ENCODE measurements around the gene SS18L1. TPM values are rescaled to one million over a fixed set of nuclear protein-coding genes. Genes with fewer than 3 reads are reported as not detected.

Gene SS18L1
- total RNA-seq, 1 experiment from 2014 or later, result 34.1 TPM

DNA sequence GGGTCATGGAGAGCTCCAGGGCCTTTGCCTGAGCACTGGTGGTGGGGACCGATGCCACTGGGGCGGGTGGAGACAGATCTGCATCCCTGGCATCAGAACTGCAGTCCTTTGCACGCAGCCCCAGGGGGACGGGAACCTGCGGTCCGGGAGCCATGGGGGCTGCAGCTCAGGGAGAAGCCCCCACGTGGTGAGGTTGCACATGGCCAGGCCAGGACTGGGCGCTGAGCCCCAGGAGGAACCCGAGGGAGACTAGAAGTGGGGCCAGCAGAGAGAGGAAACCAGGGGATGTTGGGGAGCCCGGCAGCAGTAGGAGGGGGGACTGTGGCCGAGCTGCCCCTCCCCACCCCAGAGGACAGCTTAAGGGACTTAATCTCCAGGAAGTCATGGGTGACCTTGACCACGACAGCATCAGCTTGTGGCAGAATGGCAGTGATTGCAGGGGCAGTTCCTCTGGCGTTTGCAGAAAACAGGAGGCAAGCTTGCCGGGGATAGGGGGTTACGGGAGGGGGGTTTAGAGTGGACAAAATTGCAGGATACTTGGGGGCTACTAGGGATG, 39.3 kb upstream of the SS18L1 start:
- Mint-ChIP-seq H3K4me3 (no peak overlapping the region), H3K27ac (no peak overlapping the region), H3K27me3 (ENCODE audit: low read depth) (peaks cover 12% of the 10 kb centered on the region), H3K9me3 (peaks cover 34% of the 10 kb centered on the region), H3K36me3 (peaks cover 6% of the 10 kb centered on the region), H3K4me1 (peaks cover 10% of the 10 kb centered on the region)
- no peak for TF ChIP-seq SOX15 (CRISPR knock-in tag; IDR thresholded peaks at IDR 0.05)
- TF ChIP-seq ZNF416 (CRISPR knock-in tag; IDR thresholded peaks at IDR 0.05), result no peak
- TF ChIP-seq SP1 (CRISPR knock-in tag; conservative IDR thresholded peaks at IDR 0.05), result no peak
- TF ChIP-seq, protein P1, sequence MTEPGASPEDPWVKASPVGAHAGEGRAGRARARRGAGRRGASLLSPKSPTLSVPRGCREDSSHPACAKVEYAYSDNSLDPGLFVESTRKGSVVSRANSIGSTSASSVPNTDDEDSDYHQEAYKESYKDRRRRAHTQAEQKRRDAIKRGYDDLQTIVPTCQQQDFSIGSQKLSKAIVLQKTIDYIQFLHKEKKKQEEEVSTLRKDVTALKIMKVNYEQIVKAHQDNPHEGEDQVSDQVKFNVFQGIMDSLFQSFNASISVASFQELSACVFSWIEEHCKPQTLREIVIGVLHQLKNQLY (CRISPR knock-in tag; IDR thresholded peaks at IDR 0.05), result no peak
- TF ChIP-seq, protein P2, sequence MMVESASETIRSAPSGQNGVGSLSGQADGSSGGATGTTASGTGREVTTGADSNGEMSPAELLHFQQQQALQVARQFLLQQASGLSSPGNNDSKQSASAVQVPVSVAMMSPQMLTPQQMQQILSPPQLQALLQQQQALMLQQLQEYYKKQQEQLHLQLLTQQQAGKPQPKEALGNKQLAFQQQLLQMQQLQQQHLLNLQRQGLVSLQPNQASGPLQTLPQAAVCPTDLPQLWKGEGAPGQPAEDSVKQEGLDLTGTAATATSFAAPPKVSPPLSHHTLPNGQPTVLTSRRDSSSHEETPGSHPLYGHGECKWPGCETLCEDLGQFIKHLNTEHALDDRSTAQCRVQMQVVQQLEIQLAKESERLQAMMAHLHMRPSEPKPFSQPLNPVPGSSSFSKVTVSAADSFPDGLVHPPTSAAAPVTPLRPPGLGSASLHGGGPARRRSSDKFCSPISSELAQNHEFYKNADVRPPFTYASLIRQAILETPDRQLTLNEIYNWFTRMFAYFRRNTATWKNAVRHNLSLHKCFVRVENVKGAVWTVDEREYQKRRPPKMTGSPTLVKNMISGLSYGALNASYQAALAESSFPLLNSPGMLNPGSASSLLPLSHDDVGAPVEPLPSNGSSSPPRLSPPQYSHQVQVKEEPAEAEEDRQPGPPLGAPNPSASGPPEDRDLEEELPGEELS (CRISPR knock-in tag; IDR thresholded peaks at IDR 0.05), result no peak
- TF ChIP-seq, protein P3, sequence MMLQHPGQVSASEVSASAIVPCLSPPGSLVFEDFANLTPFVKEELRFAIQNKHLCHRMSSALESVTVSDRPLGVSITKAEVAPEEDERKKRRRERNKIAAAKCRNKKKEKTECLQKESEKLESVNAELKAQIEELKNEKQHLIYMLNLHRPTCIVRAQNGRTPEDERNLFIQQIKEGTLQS (CRISPR knock-in tag; conservative IDR thresholded peaks at IDR 0.05), result no peak
- TF ChIP-seq ELF4 (CRISPR knock-in tag; IDR thresholded peaks at IDR 0.05; ENCODE audit: low read depth), result no peak
- TF ChIP-seq, protein P4, sequence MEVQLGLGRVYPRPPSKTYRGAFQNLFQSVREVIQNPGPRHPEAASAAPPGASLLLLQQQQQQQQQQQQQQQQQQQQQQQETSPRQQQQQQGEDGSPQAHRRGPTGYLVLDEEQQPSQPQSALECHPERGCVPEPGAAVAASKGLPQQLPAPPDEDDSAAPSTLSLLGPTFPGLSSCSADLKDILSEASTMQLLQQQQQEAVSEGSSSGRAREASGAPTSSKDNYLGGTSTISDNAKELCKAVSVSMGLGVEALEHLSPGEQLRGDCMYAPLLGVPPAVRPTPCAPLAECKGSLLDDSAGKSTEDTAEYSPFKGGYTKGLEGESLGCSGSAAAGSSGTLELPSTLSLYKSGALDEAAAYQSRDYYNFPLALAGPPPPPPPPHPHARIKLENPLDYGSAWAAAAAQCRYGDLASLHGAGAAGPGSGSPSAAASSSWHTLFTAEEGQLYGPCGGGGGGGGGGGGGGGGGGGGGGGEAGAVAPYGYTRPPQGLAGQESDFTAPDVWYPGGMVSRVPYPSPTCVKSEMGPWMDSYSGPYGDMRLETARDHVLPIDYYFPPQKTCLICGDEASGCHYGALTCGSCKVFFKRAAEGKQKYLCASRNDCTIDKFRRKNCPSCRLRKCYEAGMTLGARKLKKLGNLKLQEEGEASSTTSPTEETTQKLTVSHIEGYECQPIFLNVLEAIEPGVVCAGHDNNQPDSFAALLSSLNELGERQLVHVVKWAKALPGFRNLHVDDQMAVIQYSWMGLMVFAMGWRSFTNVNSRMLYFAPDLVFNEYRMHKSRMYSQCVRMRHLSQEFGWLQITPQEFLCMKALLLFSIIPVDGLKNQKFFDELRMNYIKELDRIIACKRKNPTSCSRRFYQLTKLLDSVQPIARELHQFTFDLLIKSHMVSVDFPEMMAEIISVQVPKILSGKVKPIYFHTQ (CRISPR knock-in tag; IDR thresholded peaks at IDR 0.05), result no peak
- TF ChIP-seq ETV6 (CRISPR knock-in tag; IDR thresholded peaks at IDR 0.05), result no peak
- no peak for TF ChIP-seq NFE2L1 (CRISPR knock-in tag; IDR thresholded peaks at IDR 0.05)
- no peak for ATAC-seq
- POLR2A ChIA-PET, result interaction anchor here (0.9 kb wide), 1 partner anchor 38 kb away, joined by 3 read pairs; no protein-coding TSS in a partner anchor
- DNase-seq (ENCODE audit: low spot score), result no peak
- CTCF ChIA-PET, result interaction anchor here (0.5 to 0.7 kb wide), 2 partner anchors 11 to 395 kb away, joined by 3 read pairs; no protein-coding TSS in a partner anchor

DNA sequence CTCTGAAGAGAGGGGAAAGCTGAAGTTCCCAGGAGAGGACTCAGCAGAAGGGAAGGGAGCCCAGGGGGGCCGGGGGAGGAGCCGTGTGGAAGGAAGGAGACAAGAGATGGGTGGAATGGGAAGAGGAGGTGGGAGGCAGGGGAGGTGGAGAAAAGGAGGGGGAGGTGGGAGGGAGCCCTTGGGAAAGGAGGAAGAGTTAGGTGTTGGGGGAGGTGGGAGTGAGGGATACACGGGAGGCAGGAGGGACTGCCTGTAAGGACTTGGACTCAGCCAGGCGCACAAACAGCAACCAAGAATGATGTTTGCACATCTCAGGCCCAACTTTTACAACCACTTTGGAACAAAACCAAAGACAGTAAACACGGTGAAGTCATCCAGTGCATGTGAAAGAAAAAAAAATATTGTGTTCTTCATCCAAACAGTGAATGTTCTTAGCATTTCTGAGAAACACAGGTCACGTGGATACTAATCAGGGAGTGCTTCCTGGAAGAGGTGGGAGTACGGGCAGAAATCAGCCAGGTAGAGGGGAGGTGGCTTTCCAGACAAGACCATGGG, 38.7 kb upstream of the SS18L1 start:
- Mint-ChIP-seq H3K4me3 (no peak overlapping the region), H3K36me3 (peaks cover 9% of the 10 kb centered on the region), H3K27me3 (ENCODE audit: low read depth) (peaks cover 15% of the 10 kb centered on the region), H3K27ac (no peak overlapping the region), H3K9me3 (peaks cover 37% of the 10 kb centered on the region), H3K4me1 (peaks cover 10% of the 10 kb centered on the region)
- ATAC-seq, result no peak; the same call in 1 of the 2 replicates
- DNase-seq (ENCODE audit: low spot score), result no peak
- CTCF ChIA-PET, result interaction anchor here (0.7 kb wide), 1 partner anchor 12 kb away, joined by 3 read pairs; no protein-coding TSS in a partner anchor
- POLR2A ChIA-PET, result interaction anchor here (0.9 kb wide), 1 partner anchor 39 kb away, joined by 3 read pairs; no protein-coding TSS in a partner anchor
- no peak for TF ChIP-seq TCF7 (CRISPR knock-in tag; IDR thresholded peaks at IDR 0.05; ENCODE audit: low read depth)
- no peak for TF ChIP-seq SOX15 (CRISPR knock-in tag; IDR thresholded peaks at IDR 0.05)
- no peak for TF ChIP-seq CREM (CRISPR knock-in tag; IDR thresholded peaks at IDR 0.05)
- no peak for TF ChIP-seq HMGA2 (CRISPR knock-in tag; IDR thresholded peaks at IDR 0.05)
- TF ChIP-seq, protein P5, sequence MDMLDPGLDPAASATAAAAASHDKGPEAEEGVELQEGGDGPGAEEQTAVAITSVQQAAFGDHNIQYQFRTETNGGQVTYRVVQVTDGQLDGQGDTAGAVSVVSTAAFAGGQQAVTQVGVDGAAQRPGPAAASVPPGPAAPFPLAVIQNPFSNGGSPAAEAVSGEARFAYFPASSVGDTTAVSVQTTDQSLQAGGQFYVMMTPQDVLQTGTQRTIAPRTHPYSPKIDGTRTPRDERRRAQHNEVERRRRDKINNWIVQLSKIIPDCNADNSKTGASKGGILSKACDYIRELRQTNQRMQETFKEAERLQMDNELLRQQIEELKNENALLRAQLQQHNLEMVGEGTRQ (CRISPR knock-in tag; IDR thresholded peaks at IDR 0.05), result no peak
- no peak for TF ChIP-seq FOXP1 (CRISPR knock-in tag; IDR thresholded peaks at IDR 0.05; ENCODE audit: borderline replicate concordance)
- no peak for TF ChIP-seq GRHL2 (CRISPR knock-in tag; IDR thresholded peaks at IDR 0.05; ENCODE audit: insufficient replicate concordance, severe bottlenecking)
- TF ChIP-seq, protein P6, sequence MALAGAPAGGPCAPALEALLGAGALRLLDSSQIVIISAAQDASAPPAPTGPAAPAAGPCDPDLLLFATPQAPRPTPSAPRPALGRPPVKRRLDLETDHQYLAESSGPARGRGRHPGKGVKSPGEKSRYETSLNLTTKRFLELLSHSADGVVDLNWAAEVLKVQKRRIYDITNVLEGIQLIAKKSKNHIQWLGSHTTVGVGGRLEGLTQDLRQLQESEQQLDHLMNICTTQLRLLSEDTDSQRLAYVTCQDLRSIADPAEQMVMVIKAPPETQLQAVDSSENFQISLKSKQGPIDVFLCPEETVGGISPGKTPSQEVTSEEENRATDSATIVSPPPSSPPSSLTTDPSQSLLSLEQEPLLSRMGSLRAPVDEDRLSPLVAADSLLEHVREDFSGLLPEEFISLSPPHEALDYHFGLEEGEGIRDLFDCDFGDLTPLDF (CRISPR knock-in tag; IDR thresholded peaks at IDR 0.05), result no peak
- TF ChIP-seq KAT7 (CRISPR knock-in tag; IDR thresholded peaks at IDR 0.05; ENCODE audit: borderline replicate concordance), result no peak
- TF ChIP-seq ZNF219 (CRISPR knock-in tag; IDR thresholded peaks at IDR 0.05; ENCODE audit: borderline replicate concordance), result no peak
- no peak for TF ChIP-seq NFE2L1 (CRISPR knock-in tag; IDR thresholded peaks at IDR 0.05)
- TF ChIP-seq, protein P7, sequence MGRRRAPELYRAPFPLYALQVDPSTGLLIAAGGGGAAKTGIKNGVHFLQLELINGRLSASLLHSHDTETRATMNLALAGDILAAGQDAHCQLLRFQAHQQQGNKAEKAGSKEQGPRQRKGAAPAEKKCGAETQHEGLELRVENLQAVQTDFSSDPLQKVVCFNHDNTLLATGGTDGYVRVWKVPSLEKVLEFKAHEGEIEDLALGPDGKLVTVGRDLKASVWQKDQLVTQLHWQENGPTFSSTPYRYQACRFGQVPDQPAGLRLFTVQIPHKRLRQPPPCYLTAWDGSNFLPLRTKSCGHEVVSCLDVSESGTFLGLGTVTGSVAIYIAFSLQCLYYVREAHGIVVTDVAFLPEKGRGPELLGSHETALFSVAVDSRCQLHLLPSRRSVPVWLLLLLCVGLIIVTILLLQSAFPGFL (CRISPR knock-in tag; IDR thresholded peaks at IDR 0.05; ENCODE audit: borderline replicate concordance), result no peak
- no peak for TF ChIP-seq ZBTB21 (CRISPR knock-in tag; IDR thresholded peaks at IDR 0.05; ENCODE audit: borderline replicate concordance)
- TF ChIP-seq, protein P8, sequence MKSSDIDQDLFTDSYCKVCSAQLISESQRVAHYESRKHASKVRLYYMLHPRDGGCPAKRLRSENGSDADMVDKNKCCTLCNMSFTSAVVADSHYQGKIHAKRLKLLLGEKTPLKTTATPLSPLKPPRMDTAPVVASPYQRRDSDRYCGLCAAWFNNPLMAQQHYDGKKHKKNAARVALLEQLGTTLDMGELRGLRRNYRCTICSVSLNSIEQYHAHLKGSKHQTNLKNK (CRISPR knock-in tag; IDR thresholded peaks at IDR 0.05), result no peak
- TF ChIP-seq RELA (CRISPR knock-in tag; IDR thresholded peaks at IDR 0.05; ENCODE audit: borderline replicate concordance), result no peak
- TF ChIP-seq ZNF671 (CRISPR knock-in tag; IDR thresholded peaks at IDR 0.05), result no peak
- no peak for TF ChIP-seq ZNF263 (CRISPR knock-in tag; IDR thresholded peaks at IDR 0.05; ENCODE audit: low read depth)

Data from WTC11 (cell line).